ENCODE data around the gene CSMD2. TPM values are rescaled to one million over a fixed set of nuclear protein-coding genes. Genes with fewer than 3 reads are reported as not detected.

CSMD2 gene
- total and polyA plus RNA-seq, 7 donors = 0.02 to 0.32 (median 0.10) TPM

GRCh38 chr1:33743221-33743998 is 421.6 kb downstream of the CSMD2 start:
- no peaks in the 10 kb centered on the region for H3K36me3 ChIP-seq (ENCODE audit: insufficient read depth in 1 of 2, low read depth in 1 of 2)
- ATAC-seq (no peak), DNase-seq (no peak)
- H3K4me1 ChIP-seq = no peaks in the 10 kb centered on the region
- H3K9me3 ChIP-seq = no peaks in the 10 kb centered on the region
- H3K27ac ChIP-seq = no peak overlapping the region
- TF ChIP-seq CTCF (IDR thresholded peaks at IDR 0.05) = no peak
- intact Hi-C loops (cut with DNase I) = no loop called here
- 89 to 95% (median 90%) methylated on average over 13 of the region's 13 CpGs for WGBS, 3 donors
- H3K4me3 ChIP-seq = no peak overlapping the region
- peaks cover 0 to 3% (median 3%) of the 10 kb centered on the region in 3 donors for H3K27me3 ChIP-seq (ENCODE audit: insufficient read depth in 3 of 3, low read length in 2 of 3)

GRCh38 chr1:33742663-33743062 is 422.4 kb downstream of the CSMD2 start:
- Histone ChIP-seq H3K36me3 (ENCODE audit: insufficient read depth in 1 of 2, low read depth in 1 of 2) (no peaks in the 10 kb centered on the region), H3K4me1 (no peaks in the 10 kb centered on the region), H3K27ac (no peak overlapping the region), H3K9me3 (no peaks in the 10 kb centered on the region), H3K4me3 (no peak overlapping the region), H3K27me3 (ENCODE audit: insufficient read depth in 3 of 3, low read length in 2 of 3) (peaks cover 0 to 4% (median 3%) of the 10 kb centered on the region in 3 donors)
- TF ChIP-seq CTCF (IDR thresholded peaks at IDR 0.05) = no peak
- WGBS, 3 donors = 86 to 93% (median 88%) methylated on average over 3 of the region's 3 CpGs
- intact Hi-C loops (cut with DNase I) = no loop called here
- ATAC-seq = no peak
- no peak for DNase-seq

- no peak for TF ChIP-seq CTCF (IDR thresholded peaks at IDR 0.05)
- 91 to 95% (median 93%) methylated on average over 5 of the region's 5 CpGs for WGBS, 3 donors
- intact Hi-C loops (cut with DNase I) = no loop called here
Measured at GRCh38 chr1:33741749-33742148, 423.3 kb downstream of the CSMD2 start.

GRCh38 chr1:33740040-33740744 is 424.8 kb downstream of the CSMD2 start:
- Histone ChIP-seq H3K4me1 (no peaks in the 10 kb centered on the region), H3K4me3 (no peak overlapping the region), H3K36me3 (ENCODE audit: insufficient read depth in 1 of 2, low read depth in 1 of 2) (no peaks in the 10 kb centered on the region), H3K27ac (no peak overlapping the region), H3K9me3 (no peaks in the 10 kb centered on the region), H3K27me3 (ENCODE audit: insufficient read depth in 3 of 3, low read length in 2 of 3) (peaks cover 0 to 8% (median 4%) of the 10 kb centered on the region in 3 donors)
- intact Hi-C loops (cut with DNase I) = no loop called here
- no peak for DNase-seq
- TF ChIP-seq CTCF (IDR thresholded peaks at IDR 0.05) = no peak
- no peak for ATAC-seq
- WGBS, 3 donors = 70 to 77% (median 74%) methylated on average over 8 of the region's 8 CpGs

More at GRCh38 chr1:33741749-33742148, 423.3 kb downstream of the CSMD2 start:
- Histone ChIP-seq H3K4me1 (no peaks in the 10 kb centered on the region), H3K36me3 (ENCODE audit: insufficient read depth in 1 of 2, low read depth in 1 of 2) (no peaks in the 10 kb centered on the region), H3K9me3 (no peaks in the 10 kb centered on the region), H3K27me3 (ENCODE audit: insufficient read depth in 3 of 3, low read length in 2 of 3) (peaks cover 0 to 4% (median 3%) of the 10 kb centered on the region in 3 donors), H3K27ac (no peak overlapping the region), H3K4me3 (no peak overlapping the region)
- DNase-seq (no peak), ATAC-seq (no peak)

Measured in psoas muscle (tissue), 8 donors.